ENCODE measurements around the gene NFIC. TPM values are rescaled to one million over a fixed set of nuclear protein-coding genes. Genes with fewer than 3 reads are reported as not detected.

The NFIC gene
- total and polyA plus RNA-seq, 10 of the 15 experiments (the other 5 are each of a cell fraction or from before 2014, with no cell fraction given), result 0.71 to 53.5 (median 10.2) TPM

DNA sequence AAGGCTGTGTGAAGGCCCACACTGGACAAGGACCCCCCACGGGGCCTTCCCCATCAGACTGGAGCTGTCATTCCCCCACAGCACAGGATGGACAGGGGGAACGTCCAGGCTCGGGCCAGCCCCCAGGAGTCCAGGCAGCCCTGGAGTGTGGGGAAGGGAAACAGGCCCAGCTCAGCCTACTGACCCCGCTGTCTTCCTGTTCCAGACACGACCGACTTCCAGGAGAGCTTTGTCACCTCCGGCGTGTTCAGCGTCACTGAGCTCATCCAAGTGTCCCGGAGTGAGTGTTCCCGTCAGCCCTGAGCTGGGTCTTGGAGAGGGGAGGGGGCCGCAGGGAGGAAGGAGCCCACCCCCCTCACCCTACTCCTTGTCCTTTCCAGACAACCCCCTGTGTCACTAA, 66.9 kb downstream of the NFIC start:
- Histone ChIP-seq H3K79me2 (ENCODE audit: control insufficient read depth, insufficient read depth, low read length) (no peaks in the 10 kb centered on the region; the same call in 1 of the 2 replicates), H3K4me1 (ENCODE audit: control insufficient read depth, insufficient read depth, low read length) (peaks cover 10% of the 10 kb centered on the region), H3K27me3 (replicated peaks in 1 of 2; ENCODE audit: control insufficient read depth in 2 of 2, insufficient read depth in 2 of 2, low read length in 1 of 2) (no peaks in the 10 kb centered on the region), H3K36me3 (ENCODE audit: control insufficient read depth in 2 of 2, insufficient read depth in 2 of 2, low read length in 1 of 2) (peaks cover 16 to 17% of the 10 kb centered on the region in 2 experiments; a peak in 3 of 4 replicates), H2AFZ (ENCODE audit: control insufficient read depth, low read depth, low read length) (no peak overlapping the region), H3K4me2 (ENCODE audit: control insufficient read depth, insufficient read depth) (no peak overlapping the region), H3K9me3 (replicated peaks; ENCODE audit: control insufficient read depth, insufficient read depth, low read length) (peaks cover 3% of the 10 kb centered on the region; the same call in 2 of the 3 replicates), H3K4me3 (no peak overlapping the region), H3K27ac (ENCODE audit: control insufficient read depth, insufficient read depth) (no peak overlapping the region), H3K9ac (ENCODE audit: control insufficient read depth, insufficient read depth, low read length) (no peak overlapping the region), H4K20me1 (ENCODE audit: control insufficient read depth, insufficient read depth) (no peaks in the 10 kb centered on the region)
- ChIA-PET POLR2A (no interaction called here), CTCF (interaction anchor here (5.1 kb wide), 1 partner anchor 105 kb away, joined by 87 read pairs; no protein-coding TSS in a partner anchor), RAD21 (ENCODE audit: unreplicated experiment) (no interaction called here), SMC1A (ENCODE audit: uncharacterized antibody, unreplicated experiment) (interaction anchor here (1.3 kb wide), 1 partner anchor 105 kb away, joined by 4 read pairs; no protein-coding TSS in a partner anchor)
- BruUV-seq (replicated peaks), result no TSS peak
- in situ Hi-C loops (cut with MboI), result loop anchor here (5.0 kb wide), 1 partner anchor 106 kb away; no protein-coding TSS in a partner anchor
- TF ChIP-seq BCL11A (IDR thresholded peaks at IDR 0.05; ENCODE audit: low read depth, low read length), result no peak
- no peak for TF ChIP-seq SMAD5 (IDR thresholded peaks at IDR 0.05; ENCODE audit: low read depth)
- TF ChIP-seq KDM1A (IDR thresholded peaks at IDR 0.05; ENCODE audit: borderline replicate concordance), result no peak
- no peak for TF ChIP-seq ETV6 (conservative IDR thresholded peaks at IDR 0.05 in 1 of 2, IDR thresholded peaks at IDR 0.05 in 1 of 2; ENCODE audit: borderline replicate concordance in 1 of 2, low read depth in 1 of 2)
- no peak for TF ChIP-seq MYB (IDR thresholded peaks at IDR 0.05; ENCODE audit: borderline replicate concordance, low read depth, low read length)
- TF ChIP-seq CREB1 (IDR thresholded peaks at IDR 0.05; ENCODE audit: low read depth), result no peak
- TF ChIP-seq ATF7 (IDR thresholded peaks at IDR 0.05; ENCODE audit: low read depth), result no peak
- no peak for TF ChIP-seq ZBTB11 (CRISPR knock-in tag; IDR thresholded peaks at IDR 0.05)
- no peak for TF ChIP-seq KAT2A (conservative IDR thresholded peaks at IDR 0.05; ENCODE audit: control insufficient read depth, low read depth, low read length)
- 91% methylated on average over 12 of the region's 12 CpGs for WGBS (ENCODE audit: insufficient coverage, insufficient replicate concordance, low lambda C conversion rate, missing lambda C conversion rate)
- intact Hi-C loops (cut with micrococcal nuclease; ENCODE audit: unreplicated experiment), result no loop called here
- no peak for FAIRE-seq
- DNase-seq (ENCODE audit: low read depth, low spot score), result no peak
- no peak for ATAC-seq
